Immature natural killer cell (primary cell): ENCODE data around the gene RELA. TPM values are rescaled to one million over a fixed set of nuclear protein-coding genes. Genes with fewer than 3 reads are reported as not detected.
A peak's percentile ranks its signal among the peaks of the same experiment; 100 is the strongest.
"Not testable (repeated sequence)": the region's sequence is repeated elsewhere in the genome, so short reads cannot be mapped to it uniquely, and the experiment has no call there.

Experiments used
- DNase-seq, 3 donors: peaks; one replicate each; pipeline ENCODE4 v3.0.0; 2022; ENCODE audit warnings: mixed read lengths in 1 of 3
- H3K27ac Mint-ChIP-seq, 6 donors: one replicate each; pipeline ENCODE4 v1.8.0; 2020; ENCODE audit warnings: mixed read lengths in 6 of 6, mild to moderate bottlenecking in 5 of 6, inconsistent platforms in 4 of 6, moderate library complexity in 3 of 6
- H3K27me3 Mint-ChIP-seq, 3 donors: one replicate each; pipeline ENCODE4 v1.8.0; 2020 to 2021; ENCODE audit warnings: low read depth in 3 of 3, mild to moderate bottlenecking in 3 of 3, mixed read lengths in 3 of 3, moderate library complexity in 3 of 3, inconsistent platforms in 1 of 3
- H3K36me3 Mint-ChIP-seq, 3 donors: one replicate each; pipeline ENCODE4 v1.8.0; 2020; ENCODE audit warnings: mixed read lengths in 3 of 3, inconsistent platforms in 2 of 3, mild to moderate bottlenecking in 2 of 3
- H3K4me1 Mint-ChIP-seq, 2 donors: one replicate each; pipeline ENCODE4 v1.8.0; 2020; ENCODE audit warnings: inconsistent platforms in 2 of 2, mild to moderate bottlenecking in 2 of 2, mixed read lengths in 2 of 2, moderate library complexity in 1 of 2
- H3K4me3 Mint-ChIP-seq, 5 donors: one replicate each; pipeline ENCODE4 v1.8.0; 2020; ENCODE audit warnings: mild to moderate bottlenecking in 5 of 5, mixed read lengths in 5 of 5, inconsistent platforms in 3 of 5, moderate library complexity in 3 of 5
- H3K9me3 Mint-ChIP-seq, 6 donors: one replicate each; pipeline ENCODE4 v1.8.0; 2020; ENCODE audit warnings: mild to moderate bottlenecking in 6 of 6, mixed read lengths in 6 of 6, inconsistent platforms in 4 of 6, moderate library complexity in 3 of 6
- polyA plus RNA-seq, 3 donors: library from polyadenylated mRNA; unstranded; fragments of 300-500 nt; fragmentation: Illumina TruSeq; gene quantifications; one replicate each; pipeline ENCODE4 v1.2.3, GENCODE V29; 2021

The RELA gene
- polyA plus RNA-seq: 10 to 100 TPM; 38.5 to 88.4 (median 41.8) TPM

DNA sequence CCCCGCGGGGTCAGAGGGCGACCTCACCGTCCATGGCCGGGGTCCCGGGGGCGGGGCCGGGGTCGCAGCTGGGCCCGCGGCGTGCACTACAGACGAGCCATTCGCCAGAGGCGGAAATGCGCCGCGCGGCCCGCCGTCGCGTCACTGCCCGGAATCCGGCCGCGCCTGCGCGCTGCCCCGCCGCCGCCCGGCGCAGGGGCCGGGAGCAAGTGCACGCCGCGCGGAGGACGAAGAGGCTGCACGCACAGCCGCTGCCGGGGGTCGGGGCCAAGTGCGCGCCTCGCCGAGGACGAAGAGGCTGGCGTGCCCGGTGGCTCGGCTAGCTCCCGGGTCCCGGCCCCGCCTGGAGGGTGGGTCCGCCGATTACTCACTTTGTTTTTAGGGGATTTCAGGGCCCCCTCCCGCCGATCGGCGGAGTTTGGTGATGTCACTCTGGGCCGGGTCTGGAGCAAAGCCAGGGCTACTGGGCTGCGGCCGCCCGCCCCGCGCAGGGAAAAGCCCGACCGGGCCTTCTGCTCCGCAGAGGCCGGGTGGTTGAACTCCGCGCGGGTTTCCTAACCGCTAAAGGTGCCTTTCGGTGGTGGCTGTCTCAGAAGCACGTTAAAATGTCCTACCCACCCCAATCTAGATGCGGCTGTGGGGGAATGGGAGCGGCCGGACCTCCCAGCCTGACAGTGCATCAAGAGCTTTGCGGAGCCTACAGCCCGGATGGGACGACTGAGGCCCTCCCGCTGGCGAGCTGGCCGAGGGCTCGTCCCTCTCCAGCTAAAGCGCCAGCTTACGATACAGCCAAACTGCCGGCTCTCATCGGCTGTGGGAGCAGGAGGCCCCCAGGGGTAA lies at the start of gene RELA:
RELA (minus strand) TSS at position 118 of the 840 bp plus-strand sequence; CDS start at position 34, 84 bp downstream.
- peaks cover 10 to 21% (median 11%) of the 10 kb centered on the region in 3 donors for H3K36me3 Mint-ChIP-seq
- peaks cover 34 to 44% of the 10 kb centered on the region in 2 donors for H3K4me1 Mint-ChIP-seq
- DNase-seq: peak; percentile 89 to 91 (median 90)
- H3K27ac Mint-ChIP-seq: peak within 1 kb of the TSS; percentile 92 to 98 (median 96)
- peaks cover 12 to 19% (median 19%) of the 10 kb centered on the region in 3 donors for H3K27me3 Mint-ChIP-seq
- H3K4me3 Mint-ChIP-seq: peak within 1 kb of the TSS; percentile 88 to 92 (median 90)
- peaks cover 0 to 2% (median 0%) of the 10 kb centered on the region in 6 donors for H3K9me3 Mint-ChIP-seq

DNA sequence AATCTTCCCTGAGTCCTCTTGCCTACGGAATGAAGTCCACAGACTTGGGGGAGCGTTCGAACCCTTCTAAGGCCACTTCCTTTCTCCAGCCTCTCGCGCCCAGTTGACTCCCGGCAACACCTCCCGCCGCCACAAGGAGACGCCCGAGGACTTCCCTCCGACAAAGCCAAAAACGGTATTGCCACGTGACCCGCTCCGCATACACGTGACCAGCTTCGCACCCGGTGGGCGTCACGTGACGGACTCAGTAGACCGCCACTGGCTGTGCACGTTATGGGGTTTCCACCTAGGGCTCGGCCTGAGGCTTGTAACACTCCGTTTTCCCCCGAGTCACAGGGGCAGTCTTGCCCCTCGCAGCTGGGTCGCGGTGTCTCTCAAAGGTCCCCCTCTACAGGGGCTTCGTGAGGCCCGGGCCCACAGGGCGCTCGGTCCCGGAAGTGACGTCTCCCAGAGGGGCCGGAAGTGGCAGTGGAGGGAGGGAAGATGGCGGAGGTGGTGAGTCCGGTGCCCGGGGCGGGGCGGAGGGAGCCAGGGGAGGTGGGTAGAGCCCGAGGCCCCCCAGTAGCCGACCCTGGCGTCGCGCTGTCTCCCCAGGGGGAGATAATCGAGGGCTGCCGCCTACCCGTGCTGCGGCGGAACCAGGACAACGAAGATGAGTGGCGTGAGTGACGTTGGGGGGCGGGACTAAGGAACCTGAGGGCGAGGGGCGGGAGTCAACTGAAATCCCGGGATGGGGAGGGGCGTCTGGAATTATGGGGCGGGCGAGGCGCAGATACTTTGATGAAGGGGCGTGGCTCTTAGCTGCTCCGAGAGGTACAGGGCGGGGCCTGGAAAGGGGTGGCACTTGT lies 49.3 kb upstream of the RELA start, which contains the start of gene KAT5:
KAT5 (plus strand) TSS at position 468 of the 848 bp plus-strand sequence; CDS start at position 484, 16 bp downstream.
- H3K36me3 Mint-ChIP-seq: peaks cover 9 to 19% (median 12%) of the 10 kb centered on the region in 3 donors
- H3K9me3 Mint-ChIP-seq: no peaks in the 10 kb centered on the region
- peaks cover 18 to 24% of the 10 kb centered on the region in 2 donors for H3K4me1 Mint-ChIP-seq
- peak within 1 kb of the TSS; percentile 91 to 98 (median 94) for H3K4me3 Mint-ChIP-seq
- peaks cover 10 to 15% (median 11%) of the 10 kb centered on the region in 3 donors for H3K27me3 Mint-ChIP-seq
- DNase-seq: peak; percentile 99
- peak within 1 kb of the TSS; percentile 97 to 100 (median 99) for H3K27ac Mint-ChIP-seq

DNA sequence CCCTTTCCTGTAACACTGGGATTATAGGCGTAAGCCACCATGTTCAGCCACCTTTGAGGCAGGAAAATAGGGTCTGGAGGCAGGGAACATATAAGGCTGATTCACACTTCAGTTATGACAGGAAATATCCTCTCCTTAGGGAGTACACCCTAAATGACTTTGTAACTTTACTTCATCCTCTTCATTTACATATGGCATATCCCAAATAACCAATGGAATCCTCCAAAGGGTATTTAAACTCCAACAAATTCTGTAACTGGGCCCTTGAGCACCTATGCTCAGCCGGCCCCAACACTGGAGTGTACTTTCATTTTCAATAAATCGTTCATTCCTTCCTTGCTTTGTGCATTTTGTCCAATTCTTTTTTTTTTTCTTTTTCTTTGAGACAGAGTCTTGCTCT lies 47.7 kb upstream of the RELA start:
- no peak for DNase-seq
- peaks cover 27% of the 10 kb centered on the region in 2 donors for H3K4me1 Mint-ChIP-seq
- peaks cover 9 to 14% (median 9%) of the 10 kb centered on the region in 3 donors for H3K36me3 Mint-ChIP-seq
- H3K9me3 Mint-ChIP-seq: no peaks in the 10 kb centered on the region
- peak overlapping the region in 1 of 6 donors; percentile 26 for H3K27ac Mint-ChIP-seq
- peaks cover 10 to 15% (median 11%) of the 10 kb centered on the region in 3 donors for H3K27me3 Mint-ChIP-seq
- H3K4me3 Mint-ChIP-seq: peak overlapping the region in 2 of 5 donors; percentile 4 to 32

DNA sequence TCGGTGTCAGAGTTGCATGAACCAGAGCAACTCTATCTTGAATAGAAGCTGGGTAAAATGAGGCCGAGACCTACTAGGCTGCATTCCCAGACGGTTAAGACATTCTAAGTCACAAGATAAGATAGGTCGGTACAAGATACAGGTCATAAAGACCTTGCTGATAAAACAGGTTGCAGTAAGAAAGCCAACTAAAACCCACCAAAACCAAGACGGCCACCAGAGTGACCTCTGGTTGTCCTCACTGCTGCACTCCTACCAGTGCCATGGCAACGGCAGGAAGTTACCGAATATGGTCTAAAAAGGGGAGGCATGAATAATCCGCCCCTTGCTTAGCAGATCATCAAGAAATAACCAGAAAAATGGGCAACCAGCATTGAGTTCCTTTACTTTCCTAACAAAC lies 46.9 kb upstream of the RELA start:
- no peak overlapping the region for H3K27ac Mint-ChIP-seq
- H3K4me1 Mint-ChIP-seq: peaks cover 27% of the 10 kb centered on the region in 2 donors
- H3K4me3 Mint-ChIP-seq: no peak overlapping the region
- DNase-seq: no peak
- H3K27me3 Mint-ChIP-seq: peaks cover 10 to 13% (median 11%) of the 10 kb centered on the region in 3 donors
- H3K36me3 Mint-ChIP-seq: peaks cover 3 to 7% (median 3%) of the 10 kb centered on the region in 3 donors
- no peaks in the 10 kb centered on the region for H3K9me3 Mint-ChIP-seq

DNA sequence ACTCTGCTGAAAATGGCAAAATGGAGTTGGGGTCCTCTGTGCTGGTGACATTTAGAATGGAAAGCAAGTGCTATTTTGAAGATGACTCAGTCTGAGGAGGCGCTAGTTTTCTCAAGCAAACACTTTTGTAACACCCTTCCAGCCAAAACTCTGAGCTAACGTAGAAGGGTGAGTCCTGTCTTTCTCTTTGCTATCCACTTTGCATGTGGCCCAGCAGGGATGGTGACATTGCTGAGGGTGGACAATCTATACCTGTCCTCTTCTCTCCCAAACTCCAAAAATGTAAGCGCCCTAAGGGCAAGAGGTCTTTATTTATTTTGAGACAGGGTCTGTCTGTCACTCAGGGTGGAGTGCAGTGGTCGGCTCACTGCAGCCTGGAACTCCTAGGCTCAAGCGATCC lies 45.7 kb upstream of the RELA start:
- H3K4me3 Mint-ChIP-seq: no peak overlapping the region
- peaks cover 20 to 27% of the 10 kb centered on the region in 2 donors for H3K4me1 Mint-ChIP-seq
- H3K27me3 Mint-ChIP-seq: peaks cover 8 to 12% (median 11%) of the 10 kb centered on the region in 3 donors
- H3K9me3 Mint-ChIP-seq: no peaks in the 10 kb centered on the region
- H3K36me3 Mint-ChIP-seq: no peaks in the 10 kb centered on the region
- H3K27ac Mint-ChIP-seq: no peak overlapping the region
- DNase-seq: no peak

DNA sequence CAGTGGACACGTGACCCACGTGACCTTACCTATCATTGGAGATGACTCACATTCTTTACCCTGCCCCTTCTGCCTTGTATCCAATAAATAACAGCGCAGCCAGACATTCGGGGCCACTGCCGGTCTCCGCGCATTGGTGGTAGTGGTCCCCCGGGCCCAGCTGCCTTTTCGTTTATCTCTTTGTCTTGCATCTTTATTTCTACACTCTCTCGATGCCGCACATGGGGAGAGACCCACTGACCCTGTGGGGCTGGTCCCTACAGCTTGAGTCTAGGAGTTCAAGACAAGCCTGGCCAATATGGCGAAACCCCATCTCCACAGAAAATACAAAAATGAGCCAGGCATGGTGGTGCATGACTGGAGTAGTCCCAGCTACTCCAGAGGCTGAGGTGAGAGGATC lies 44.3 kb upstream of the RELA start:
- H3K27me3 Mint-ChIP-seq: peaks cover 3 to 12% (median 9%) of the 10 kb centered on the region in 3 donors

DNA sequence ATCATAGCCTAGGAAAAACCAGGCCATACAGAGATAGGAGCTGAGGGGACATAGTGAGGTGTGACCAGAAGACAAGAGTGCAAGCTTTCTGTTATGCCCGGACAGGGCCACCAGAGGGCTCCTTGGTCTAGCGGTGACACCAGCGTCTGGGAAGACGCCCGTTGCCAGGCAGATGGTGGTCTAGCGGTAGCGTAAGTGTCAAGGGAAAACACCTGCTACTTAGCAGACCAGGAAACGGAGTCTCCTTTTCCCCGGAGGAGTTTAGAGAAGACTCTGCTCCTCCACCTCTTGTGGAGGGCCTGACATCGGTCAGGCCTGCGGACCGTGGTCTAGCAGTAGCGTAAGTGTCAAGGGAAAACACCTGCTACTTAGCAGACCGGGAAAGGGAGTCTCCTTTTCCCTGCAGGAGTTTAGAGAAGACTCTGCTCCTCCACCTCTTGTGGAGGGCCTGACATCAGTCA lies 43.6 kb upstream of the RELA start:
- Mint-ChIP-seq H3K27me3 (peaks cover 0 to 10% (median 3%) of the 10 kb centered on the region in 3 donors), H3K27ac (peak overlapping the region in 2 of 6 donors; percentile 7 to 61)

More for the DNA sequence above, 44.3 kb upstream of the RELA start:
- not testable (repeated sequence) for DNase-seq, H3K9me3 Mint-ChIP-seq, H3K36me3 Mint-ChIP-seq
- Mint-ChIP-seq H3K4me1 (peaks cover 12 to 19% of the 10 kb centered on the region in 2 donors), H3K4me3 (peak overlapping the region in 1 of 5 donors; percentile 19), H3K27ac (peak overlapping the region in 4 of 6 donors; percentile 7 to 53 (median 24))

DNA sequence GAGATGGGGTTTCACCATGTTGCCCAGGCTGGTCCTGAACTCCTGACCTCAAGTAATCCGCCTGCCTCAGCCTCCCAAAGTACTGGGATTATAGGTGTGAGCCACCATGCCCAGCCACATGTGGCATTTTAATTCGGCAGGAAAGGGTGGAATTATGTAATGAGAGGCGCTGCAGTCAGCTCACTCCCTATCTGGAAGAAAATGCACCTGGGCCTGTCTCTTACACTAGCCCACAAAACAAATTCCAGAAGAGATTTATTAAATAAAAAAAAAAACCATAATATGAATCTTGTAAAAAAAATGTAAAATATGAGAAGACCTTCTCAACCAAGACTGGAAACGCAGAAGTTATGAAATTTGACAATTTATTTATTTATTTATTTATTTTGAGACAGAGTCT lies 41.1 kb upstream of the RELA start:
- Mint-ChIP-seq H3K36me3 (no peaks in the 10 kb centered on the region), H3K4me1 (peaks cover 5 to 12% of the 10 kb centered on the region in 2 donors), H3K27ac (no peak overlapping the region), H3K27me3 (peaks cover 1 to 10% (median 2%) of the 10 kb centered on the region in 3 donors), H3K4me3 (no peak overlapping the region), H3K9me3 (no peaks in the 10 kb centered on the region)
- DNase-seq: no peak

More for the DNA sequence above, 43.6 kb upstream of the RELA start:
- H3K4me1 Mint-ChIP-seq: peaks cover 8 to 12% of the 10 kb centered on the region in 2 donors
- DNase-seq: peak; percentile 71 to 73 (median 71)
- H3K36me3 Mint-ChIP-seq, H3K9me3 Mint-ChIP-seq: not testable (repeated sequence)
- peak overlapping the region in 3 of 5 donors; percentile 29 to 53 (median 48) for H3K4me3 Mint-ChIP-seq

DNA sequence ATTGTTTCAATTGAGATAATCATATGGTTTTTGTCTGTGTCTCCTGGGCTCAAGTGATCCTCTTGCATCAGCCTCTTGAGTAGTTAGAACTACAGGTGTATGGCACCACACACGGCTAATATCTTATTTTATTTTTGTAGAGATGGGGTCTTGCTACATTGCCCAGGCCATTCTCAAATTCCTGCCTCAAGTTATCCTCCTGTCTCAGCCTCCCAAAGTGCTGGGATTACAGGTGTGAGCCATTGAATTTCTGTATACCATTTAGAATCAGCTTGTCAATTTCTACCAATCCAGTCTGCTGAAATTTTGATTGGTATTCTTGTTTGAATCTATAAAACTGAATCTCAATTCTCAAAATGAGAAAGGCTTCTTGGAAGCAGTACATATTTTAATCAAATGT lies 39.0 kb upstream of the RELA start:
- no peak for DNase-seq
- Mint-ChIP-seq H3K9me3 (no peaks in the 10 kb centered on the region), H3K4me1 (peaks cover 6% of the 10 kb centered on the region in 2 donors), H3K4me3 (no peak overlapping the region), H3K27me3 (peaks cover 1 to 7% (median 2%) of the 10 kb centered on the region in 3 donors), H3K36me3 (no peaks in the 10 kb centered on the region), H3K27ac (no peak overlapping the region)

DNA sequence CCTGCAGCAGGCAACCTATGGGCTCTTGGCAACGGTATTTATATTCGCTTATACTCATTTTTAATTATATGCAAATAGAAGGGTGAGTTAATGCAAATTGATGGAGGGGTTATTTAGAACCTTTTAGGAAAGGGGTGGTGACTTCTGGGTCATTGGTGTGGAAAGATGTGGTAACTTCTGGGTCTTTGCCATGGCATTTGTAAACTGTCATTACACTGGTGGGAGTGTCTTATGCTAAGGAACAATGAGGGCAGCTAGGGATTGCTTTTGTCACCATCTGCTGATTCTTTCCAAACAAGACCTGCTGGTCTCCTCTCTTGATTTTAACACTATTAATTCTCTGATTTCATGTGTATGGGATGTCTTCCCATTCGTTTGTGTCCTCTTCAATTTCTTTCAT lies 37.7 kb upstream of the RELA start:
- H3K4me3 Mint-ChIP-seq: no peak overlapping the region
- peaks cover 6 to 9% of the 10 kb centered on the region in 2 donors for H3K4me1 Mint-ChIP-seq
- no peaks in the 10 kb centered on the region for H3K9me3 Mint-ChIP-seq
- H3K27me3 Mint-ChIP-seq: peaks cover 1 to 7% (median 2%) of the 10 kb centered on the region in 3 donors
- DNase-seq: no peak
- H3K36me3 Mint-ChIP-seq: no peaks in the 10 kb centered on the region
- no peak overlapping the region for H3K27ac Mint-ChIP-seq

DNA sequence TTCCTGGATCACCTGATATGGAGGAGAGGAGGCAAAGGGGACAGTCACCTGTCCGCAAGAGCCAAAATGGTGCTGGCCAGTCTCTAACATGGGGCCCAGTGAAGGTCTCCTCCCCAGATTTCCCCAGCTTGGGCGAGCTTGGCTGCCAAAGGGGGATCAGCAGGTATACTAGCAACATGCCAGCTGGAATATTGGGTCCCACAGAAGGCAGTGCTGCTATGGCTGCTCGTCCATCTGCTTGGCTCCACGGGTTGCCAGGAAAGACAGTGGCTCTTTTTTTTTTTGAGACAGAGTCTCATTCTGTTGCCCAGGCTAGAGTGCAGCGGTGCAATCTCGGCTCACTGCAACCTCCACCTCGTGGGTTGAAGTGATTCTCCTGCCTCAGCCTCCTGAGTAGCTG lies 36.6 kb upstream of the RELA start:
- peaks cover 1 to 7% (median 4%) of the 10 kb centered on the region in 3 donors for H3K27me3 Mint-ChIP-seq
- H3K36me3 Mint-ChIP-seq: no peaks in the 10 kb centered on the region
- no peak overlapping the region for H3K27ac Mint-ChIP-seq
- no peak for DNase-seq
- H3K4me1 Mint-ChIP-seq: peaks cover 17 to 20% of the 10 kb centered on the region in 2 donors
- no peak overlapping the region for H3K4me3 Mint-ChIP-seq
- no peaks in the 10 kb centered on the region for H3K9me3 Mint-ChIP-seq

DNA sequence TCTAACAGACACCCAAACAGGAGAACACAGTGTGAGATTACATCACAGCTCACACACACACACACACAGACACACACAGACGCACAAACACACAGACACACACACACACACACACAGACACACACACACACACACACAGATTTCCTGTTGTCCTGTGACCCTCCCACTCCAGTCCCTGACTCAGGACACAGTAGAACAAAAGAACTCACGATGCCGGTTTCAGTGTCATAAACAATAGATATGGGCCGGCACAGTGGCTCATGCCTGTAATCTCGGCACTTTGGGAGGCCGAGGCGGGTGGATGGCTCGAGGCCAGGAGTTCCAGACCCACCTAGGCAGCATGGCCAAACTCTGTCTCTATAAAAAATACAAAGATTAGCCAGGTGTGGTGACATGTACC lies 35.5 kb upstream of the RELA start:
- peak overlapping the region in 1 of 6 donors; percentile 46 for H3K27ac Mint-ChIP-seq
- H3K36me3 Mint-ChIP-seq: no peaks in the 10 kb centered on the region
- peak overlapping the region in 1 of 5 donors; percentile 39 for H3K4me3 Mint-ChIP-seq
- peaks cover 1 to 7% (median 6%) of the 10 kb centered on the region in 3 donors for H3K27me3 Mint-ChIP-seq
- H3K4me1 Mint-ChIP-seq: peaks cover 26 to 28% of the 10 kb centered on the region in 2 donors
- H3K9me3 Mint-ChIP-seq: no peaks in the 10 kb centered on the region
- DNase-seq: no peak

DNA sequence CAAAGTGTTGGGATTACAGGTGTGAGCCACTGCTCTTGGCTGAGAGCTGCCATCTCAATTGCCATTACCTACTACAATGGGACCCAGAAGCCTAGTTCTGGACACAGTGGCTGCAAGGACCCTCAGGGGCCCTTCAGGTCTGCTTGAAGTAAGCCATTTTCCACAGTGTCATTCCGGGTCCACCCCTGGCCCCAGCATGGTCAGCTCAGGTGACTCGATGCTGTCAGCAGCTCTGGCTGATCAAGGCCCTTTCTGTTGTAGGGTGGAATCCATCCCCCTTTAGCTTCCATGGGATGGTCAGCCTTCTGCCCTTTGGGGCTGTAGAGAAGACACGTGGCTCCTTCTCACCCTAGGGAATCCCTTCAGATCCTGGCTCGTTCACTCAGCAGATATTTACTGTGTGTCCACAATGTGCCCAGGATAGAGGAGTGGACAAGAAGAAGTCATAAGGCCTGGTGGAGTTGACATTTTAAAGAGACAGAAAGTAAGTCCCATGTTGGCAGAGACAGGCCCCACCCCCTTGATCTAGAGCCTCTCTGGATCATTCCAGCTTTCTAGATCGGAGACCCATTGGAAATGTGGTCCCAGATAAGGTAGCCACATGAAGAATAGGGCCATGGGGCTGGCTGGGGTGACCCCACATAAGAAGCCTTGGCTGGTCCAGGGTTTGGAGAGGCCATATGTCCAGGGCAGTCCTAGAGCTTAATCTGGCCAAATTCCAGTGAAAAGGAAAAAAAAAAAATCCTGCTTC lies 34.3 kb upstream of the RELA start:
- Mint-ChIP-seq H3K27me3 (peaks cover 1 to 5% (median 2%) of the 10 kb centered on the region in 3 donors), H3K9me3 (no peaks in the 10 kb centered on the region), H3K4me3 (no peak overlapping the region), H3K4me1 (peaks cover 30% of the 10 kb centered on the region in 2 donors), H3K27ac (no peak overlapping the region), H3K36me3 (no peaks in the 10 kb centered on the region)
- no peak for DNase-seq
